GM19328 (cell line): Measurements from ENCODE around the gene FHIT.

ENCODE experiments used
- ATAC-seq: cut with Tn5 transposase; IDR thresholded peaks from one replicate; pipeline ENCODE4 v1.9.1; 2021; ENCODE audit warnings: mild to moderate bottlenecking, moderate library complexity; ENCODE audit not compliant: unreplicated experiment

The FHIT gene

GRCh38 chr3:60531759-60532158 lies 719.5 kb downstream of the FHIT start:
- ATAC-seq, result no peak

DNA sequence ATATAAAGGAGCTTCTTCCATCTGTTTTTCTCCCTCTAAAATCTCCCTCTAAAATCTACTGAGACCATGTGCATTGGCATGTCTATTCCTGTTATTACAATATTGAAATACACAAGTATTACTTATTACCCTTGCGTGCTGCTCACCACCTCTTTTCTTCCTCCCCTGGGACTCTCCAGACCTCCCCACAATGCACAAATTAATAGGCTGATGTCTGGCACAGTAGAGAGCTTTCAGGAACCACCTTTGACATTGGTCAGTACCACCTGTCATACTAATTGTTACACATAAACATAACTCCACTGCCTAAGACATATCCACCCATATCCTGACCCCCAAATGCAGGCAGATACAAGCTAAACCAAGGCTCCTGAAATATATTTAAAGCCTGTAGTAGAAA lies 722.6 kb downstream of the FHIT start:
- no peak for ATAC-seq

DNA sequence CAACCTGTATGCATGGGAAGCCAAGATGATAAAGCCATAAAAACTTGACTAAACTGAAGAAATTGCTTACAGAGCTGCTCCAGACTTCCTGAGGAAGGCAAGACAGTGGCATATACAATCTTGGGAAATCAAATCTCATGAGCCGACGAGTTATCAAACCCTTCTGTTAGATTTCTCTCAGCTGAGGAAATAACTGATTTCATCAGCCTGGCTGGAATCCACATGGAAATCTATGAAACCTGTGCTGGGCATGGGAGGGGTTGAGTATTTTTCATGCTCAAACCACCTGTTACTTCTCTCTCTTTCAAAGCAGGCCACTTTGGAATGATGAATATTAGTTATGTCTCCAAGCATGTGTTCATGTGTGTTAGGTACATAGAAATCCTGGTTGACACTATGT lies 727.7 kb downstream of the FHIT start:
- ATAC-seq, result no peak

DNA sequence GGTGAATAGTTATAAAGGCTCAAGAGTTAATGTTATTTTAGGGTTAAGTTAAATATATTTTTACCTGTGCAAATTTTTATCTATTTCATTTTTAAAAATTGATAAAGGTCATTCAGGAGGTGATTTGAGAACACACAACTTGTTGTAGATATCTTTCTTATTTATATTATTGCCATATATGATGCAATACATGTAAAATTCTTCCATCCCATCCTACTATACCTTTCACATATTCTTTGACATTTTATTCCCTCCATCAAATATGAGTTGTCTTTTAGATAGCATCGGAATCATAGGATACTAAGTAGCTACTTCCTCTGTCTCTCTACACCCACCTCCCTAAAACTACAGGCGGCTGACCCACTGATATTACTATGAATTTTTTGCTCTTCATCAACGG lies 734.1 kb downstream of the FHIT start:
- ATAC-seq, result no peak

DNA sequence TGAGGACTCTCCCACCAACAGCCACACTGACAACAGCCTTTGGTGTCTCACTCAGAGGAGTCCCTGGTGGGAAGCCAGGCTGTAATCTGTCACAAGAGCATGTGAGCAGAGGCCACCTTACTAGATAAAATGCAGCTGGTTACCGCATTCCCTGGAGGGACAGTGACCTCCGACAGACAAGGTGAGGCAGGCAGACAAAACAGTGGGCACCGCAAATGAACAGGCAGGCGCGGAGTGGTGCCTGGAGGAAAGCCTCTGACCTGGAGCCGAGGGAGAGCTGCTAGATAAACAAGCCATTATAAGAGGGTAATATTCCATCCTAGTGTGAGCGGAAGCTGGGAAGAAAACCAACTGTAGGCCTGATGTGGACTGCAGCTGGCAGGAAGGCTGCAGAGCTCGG lies 736.4 kb downstream of the FHIT start:
- no peak for ATAC-seq

DNA sequence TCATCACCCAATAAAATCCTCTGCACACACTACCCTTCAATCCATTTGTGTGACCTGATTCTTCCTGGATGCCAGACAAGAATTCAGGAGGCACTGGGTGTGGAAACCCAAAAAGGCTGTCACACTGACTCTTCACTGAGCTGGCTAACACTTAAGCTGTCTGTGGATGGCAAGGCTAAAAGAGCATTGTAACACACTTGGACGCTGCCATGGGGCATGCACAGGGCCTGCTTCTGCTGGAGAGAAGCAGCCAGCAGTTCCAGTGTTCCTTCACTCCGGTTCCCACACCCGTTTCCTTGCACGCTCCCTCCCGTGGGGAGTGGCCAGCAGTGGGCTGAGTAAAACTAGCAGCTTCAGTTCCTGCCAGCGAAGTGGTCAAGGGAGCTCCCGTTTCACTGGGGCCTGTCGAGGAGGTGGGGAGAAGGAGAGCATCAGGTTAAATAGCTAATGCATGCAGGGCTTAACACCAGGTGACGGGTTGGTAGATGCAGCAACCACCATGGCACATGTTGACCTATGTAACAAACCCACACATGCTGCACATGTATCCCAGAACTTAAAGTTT lies 737.1 kb downstream of the FHIT start:
- ATAC-seq, result no peak

GRCh38 chr3:60513241-60513640 lies 738.0 kb downstream of the FHIT start:
- no peak for ATAC-seq

- no peak for ATAC-seq
These were observed 738.7 kb downstream of the FHIT start for GRCh38 chr3:60512506-60512905.

DNA sequence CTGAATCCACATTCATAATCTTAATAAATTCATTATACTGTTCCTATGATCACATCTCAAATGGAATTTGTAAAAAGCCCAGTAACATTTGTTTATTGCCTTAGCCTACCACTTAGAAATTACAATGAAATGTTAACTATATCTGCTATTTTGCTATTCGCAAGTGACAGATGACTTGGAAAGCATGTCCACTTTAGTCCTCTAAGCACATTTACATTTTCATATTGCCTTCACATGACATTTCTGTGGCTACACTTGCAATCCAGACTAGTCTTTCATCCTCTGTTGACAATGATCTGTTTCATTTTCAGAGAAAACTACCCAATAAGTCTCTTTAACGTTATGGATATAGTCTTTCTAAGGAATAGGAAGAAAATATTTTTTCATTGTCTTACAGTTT lies 741.8 kb downstream of the FHIT start:
- ATAC-seq, result no peak

DNA sequence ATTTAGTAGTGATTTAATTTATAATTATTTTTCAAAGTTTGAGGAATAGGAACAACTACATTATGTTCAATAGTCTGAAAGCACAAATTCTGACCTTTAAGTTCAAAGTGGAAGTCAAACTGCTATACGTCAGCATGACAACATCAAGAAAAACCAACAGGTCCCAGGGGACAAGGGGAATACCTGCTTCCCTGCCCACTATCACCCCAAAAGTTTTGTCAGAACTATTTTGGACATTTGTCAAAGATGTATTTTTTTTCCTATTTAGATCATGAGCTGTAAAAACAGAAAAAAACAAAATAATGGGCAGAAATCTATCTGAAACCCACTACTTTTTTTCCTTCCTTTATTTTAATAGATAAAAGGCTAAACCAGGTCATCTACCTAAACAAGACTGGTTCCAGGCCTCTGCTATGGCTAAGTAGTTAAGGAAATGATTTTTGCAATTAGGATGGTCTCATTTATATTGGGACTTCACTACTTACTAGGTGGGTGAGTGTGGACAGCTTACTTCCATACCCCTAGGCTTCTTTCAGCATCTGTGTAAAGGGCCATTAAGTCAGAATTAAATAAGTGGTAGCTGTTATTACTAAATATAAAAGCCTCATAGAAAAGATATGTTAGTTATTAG lies 746.3 kb downstream of the FHIT start:
- no peak for ATAC-seq

- ATAC-seq, result no peak
These were observed 749.9 kb downstream of the FHIT start for GRCh38 chr3:60501314-60501713.

GRCh38 chr3:60497902-60498301 lies 753.4 kb downstream of the FHIT start:
- ATAC-seq, result no peak

DNA sequence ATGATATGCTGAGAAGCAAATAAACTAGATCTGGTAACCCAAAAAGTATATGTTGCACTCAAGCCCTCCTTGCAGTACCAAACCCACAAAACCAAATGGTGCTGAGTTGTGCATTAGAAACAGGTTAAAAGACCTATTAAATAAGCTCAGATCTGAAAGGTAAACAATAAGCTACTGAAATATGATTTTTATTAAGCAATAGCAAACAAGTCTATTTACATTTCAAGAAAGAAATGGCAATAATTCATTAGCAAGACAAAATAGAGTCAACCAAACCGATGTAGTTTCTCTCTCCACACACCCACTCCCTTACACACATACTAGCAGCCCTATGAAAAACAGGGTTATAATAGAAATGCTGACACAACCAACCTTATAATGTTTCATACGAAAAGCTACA lies 760.3 kb downstream of the FHIT start:
- ATAC-seq, result no peak

GRCh38 chr3:60475096-60475495 lies 776.2 kb downstream of the FHIT start:
- ATAC-seq, result no peak

- no peak for ATAC-seq
These were observed 781.8 kb downstream of the FHIT start for GRCh38 chr3:60469481-60469880.

GRCh38 chr3:60463685-60464084 lies 787.6 kb downstream of the FHIT start:
- ATAC-seq, result no peak

DNA sequence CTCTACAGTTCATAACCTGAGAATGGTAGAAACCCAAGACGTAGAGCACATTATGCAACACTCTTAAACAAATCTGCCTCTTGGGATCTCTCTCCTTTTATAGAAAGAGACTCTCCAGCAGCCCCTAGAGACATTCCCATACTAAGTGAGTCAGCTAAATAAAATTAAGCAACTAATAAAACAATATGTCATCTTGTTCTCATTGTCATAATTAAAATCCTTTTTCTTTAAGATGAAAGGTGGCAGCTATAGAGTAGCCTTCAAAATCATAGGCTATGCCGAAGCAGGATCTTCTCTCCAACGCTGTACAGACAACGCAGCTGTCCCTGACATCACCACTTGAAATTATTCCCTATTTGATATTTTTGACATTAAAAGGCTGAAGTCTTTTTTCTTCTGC lies 790.0 kb downstream of the FHIT start:
- no peak for ATAC-seq

DNA sequence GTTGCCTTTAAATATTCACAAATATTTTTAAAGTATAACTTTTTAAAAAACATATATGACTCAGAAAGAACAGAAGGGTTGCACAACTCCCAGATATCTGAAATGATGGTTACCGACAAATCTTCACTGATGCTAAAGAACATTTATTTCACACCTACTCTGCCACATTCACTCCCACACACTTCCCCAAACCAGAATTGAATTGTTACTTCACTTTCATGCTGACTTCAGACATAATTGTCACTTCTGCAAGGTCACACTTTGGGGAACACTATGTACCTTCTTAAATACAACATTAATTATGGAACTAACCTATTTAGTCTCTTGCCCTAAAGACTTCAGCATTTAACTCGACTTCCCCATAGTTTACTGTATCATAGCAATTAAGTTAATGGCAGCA lies 795.1 kb downstream of the FHIT start:
- no peak for ATAC-seq

GRCh38 chr3:60453326-60453725 lies 797.9 kb downstream of the FHIT start:
- no peak for ATAC-seq

- ATAC-seq, result no peak
These were observed 802.6 kb downstream of the FHIT start for GRCh38 chr3:60448696-60449095.

DNA sequence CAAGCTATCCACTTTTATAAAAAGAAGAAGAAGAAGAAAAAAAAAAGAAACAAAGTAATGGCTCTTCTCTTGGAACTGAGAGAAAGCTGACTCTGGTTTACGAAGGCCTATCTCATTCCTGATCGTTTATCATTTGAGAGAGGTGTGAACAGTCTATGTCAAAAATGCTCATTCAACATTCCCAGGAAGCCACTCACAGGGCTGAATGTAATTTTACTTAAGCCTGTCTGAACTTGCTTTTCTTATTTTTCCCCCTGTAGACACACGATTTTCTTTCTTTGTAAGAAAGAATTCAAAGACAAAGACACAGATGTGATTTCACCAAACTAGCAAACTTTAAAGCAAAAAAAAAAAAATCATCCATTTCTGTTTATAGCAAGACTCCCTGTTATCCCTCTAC lies 805.8 kb downstream of the FHIT start:
- no peak for ATAC-seq

DNA sequence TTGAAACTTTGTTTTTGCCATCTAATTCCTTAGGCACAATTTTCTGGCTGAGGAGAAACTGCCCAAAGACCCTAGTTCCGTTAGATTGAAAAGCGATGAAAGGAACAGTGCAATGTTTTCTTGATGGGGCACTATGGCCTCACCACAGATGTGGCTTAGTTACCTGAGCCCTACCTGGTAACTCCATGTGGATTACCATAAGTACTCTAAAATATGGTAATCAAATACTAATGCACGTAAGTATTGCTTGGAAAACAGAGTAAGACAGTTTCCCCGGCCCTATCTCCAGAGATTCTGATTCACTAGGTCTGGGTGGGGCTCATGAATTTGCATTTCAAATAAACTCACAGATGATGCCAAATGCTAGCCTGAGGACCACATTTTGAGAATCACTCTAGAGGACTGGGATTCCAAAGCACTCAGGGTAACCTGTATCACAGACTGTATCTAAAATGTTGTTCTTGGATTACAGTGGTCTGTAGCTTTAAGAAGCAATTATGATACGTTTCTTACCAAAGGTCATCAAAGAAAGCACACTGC lies 806.3 kb downstream of the FHIT start:
- no peak for ATAC-seq

DNA sequence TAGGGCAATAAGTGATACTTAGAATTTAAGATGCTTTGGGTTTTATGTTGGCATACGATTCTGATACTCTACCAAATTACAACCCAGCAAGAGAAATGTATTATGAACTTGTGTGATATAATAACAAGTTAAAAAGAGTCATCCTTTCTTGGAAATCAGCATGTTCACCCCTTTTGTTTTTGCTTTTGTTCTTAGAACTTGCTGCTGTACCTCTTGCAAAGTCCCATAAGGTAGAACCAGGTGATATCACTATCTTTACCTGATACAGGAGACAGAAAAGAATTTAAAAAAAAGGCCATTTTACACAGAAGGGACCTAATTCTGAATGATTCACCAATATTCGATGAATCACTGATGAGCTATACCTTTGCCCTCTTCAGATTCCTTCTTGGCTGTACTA lies 810.4 kb downstream of the FHIT start:
- ATAC-seq, result no peak
